Suppressor macrophage (primary cell): Measurements from ENCODE around the gene LRP8.
A peak's percentile ranks its signal among the peaks of the same experiment; 100 is the strongest.
"Not testable (repeated sequence)": the region's sequence is repeated elsewhere in the genome, so short reads cannot be mapped to it uniquely, and the experiment has no call there.

Experiments
- DNase-seq, 4 experiments: peaks; one replicate each; pipeline ENCODE4 v3.0.0-alpha.2; 2020 to 2022

The LRP8 gene

DNA sequence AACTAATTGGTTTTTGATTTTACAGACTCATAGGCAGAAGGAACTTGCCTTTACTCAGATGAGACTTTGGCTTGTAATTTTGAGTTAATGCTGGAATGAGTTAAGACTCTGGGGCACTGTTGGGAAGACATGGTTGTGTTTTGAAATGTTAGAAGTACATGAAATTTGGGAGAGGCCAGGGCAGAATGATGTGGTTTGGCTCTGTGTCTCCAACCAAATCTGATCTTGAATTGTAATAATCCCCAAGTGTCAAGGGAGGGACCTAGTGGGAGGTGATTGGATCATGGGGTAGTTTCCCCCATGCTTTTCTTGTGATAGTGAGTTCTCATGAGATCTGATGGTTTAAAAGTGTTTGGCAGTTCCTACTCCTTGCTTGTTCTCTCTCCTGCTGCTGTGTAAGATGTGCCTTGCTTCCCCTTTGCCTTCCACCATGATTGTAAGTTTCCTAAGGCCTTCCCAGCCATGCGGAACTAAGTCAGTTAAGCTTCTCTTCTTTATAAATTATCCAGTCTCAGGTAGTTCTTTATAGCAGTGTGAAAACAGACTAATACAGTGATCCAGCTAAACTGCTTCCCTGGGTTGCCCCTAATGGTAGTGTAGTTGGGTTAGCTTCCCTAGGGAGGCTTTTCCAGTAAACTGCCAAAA is 121.0 kb downstream of the LRP8 start:
- no peak for DNase-seq

DNA sequence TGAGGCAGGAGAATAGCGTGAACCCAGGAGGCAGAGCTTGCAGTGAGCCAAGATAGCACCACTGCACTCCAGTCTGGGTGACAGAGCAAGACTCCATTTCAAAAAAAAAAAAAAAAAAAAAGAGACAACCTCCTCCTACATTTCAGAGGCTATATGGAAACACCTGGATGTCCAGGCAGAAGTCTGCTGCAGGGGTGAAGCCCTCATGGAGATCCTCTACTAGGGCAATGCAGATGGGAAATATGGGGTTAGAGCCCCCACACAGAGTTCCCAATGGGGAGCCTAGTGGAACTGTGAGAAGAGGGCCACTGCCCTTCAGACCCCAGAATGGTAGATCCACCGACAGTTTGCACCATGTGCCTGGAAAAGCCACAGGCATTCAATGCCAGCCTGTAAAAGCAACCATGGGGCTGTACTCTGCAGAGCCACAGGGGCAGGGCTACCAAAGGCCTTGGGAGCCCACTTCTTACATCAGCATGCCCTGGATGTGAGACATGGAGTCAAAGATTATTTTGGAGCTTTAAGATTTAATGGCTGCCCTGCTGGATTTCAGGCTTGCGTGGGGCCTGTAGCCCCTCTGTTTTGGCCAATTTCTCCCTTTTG is 121.7 kb downstream of the LRP8 start:
- DNase-seq: not testable (repeated sequence)

- not testable (repeated sequence) for DNase-seq
These were observed 122.4 kb downstream of the LRP8 start for GRCh38 chr1:53205496-53205895.

- DNase-seq: no peak
These were observed 124.4 kb downstream of the LRP8 start for GRCh38 chr1:53203466-53203865.

GRCh38 chr1:53198241-53198651 is 129.6 kb downstream of the LRP8 start:
- no peak for DNase-seq

DNA sequence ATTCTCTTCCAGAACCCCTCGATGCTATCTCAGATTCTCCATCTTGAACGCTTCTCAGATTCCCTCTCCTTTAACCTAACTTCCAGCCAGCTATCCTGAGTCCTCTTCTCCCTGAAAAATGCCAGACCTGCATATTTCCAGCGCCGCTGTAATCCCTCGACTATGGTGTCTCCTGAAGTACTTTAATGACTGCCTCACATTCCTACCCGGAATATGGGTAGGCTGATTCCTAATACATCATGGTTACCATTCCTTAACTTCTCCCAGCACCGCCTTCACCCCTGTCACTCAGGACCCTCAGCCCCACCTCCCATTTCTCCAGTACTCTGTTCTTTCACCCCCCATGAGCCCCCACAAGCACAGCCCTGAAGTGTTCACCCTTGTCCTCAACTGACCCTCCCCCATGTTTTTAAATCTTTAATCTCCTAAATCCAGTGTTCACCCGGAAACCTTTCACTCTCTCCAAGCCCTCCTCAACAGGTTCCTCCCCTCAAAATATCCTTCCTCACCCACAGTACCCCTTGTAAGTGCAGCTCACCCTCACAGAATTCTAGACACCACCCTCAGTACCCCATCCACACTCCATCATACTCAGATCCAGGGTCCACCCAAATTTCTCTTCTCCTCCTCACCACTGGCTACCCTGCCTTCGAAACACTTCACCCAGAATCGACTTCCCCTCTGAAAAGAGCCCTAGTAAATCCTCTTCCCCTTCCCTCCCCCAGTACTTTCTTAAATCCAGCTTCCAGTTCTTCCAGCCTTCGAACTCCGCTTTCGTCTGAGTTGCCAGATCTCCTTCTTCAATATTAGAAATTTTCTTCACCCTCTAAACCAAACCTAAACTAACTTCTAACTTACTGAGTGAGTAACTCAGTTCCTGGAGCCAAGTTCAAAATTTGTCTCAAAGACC is 130.3 kb downstream of the LRP8 start:
- DNase-seq: peak; percentile 43 to 71 (median 62)

DNA sequence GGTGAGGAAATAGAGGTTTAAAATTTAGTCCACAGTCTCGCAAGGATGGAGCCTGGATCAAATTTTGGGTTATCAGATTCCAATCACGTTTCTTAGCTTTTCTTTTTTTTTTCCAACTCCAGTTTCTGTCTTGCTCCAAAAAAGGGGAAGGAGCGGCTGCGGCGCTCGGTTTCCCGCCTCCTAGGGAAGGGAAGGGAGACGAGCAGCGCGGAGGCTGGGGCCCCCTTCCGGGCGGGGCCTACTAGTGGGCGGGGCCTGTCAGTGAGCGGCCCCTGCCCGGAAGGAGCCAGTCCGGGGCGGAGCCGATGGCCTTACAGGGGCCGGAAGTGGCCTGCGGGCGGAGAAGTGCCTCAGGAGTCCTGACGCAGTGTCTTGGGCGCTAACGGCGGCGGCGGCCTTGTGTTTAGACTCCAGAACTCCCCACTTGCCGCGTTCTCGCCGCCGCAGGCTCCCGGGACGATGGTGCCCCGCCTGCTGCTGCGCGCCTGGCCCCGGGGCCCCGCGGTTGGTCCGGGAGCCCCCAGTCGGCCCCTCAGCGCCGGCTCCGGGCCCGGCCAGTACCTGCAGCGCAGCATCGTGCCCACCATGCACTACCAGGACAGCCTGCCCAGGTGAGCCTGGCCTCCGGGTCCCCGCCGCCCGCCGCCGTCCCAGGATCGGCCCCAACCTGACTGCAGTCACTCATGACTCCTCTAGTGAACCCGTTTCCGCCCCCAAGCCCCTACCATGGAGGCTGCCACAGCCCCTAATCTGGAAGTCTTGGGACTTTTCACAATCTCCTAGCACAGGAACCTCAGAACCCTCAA is 131.2 kb downstream of the LRP8 start, which contains the start of gene CPT2:
CPT2 (plus strand) TSS at position 340 of the 806 bp plus-strand sequence; CDS start at position 460, 120 bp downstream.
- DNase-seq: peak; percentile 97 to 99 (median 98)

- DNase-seq: no peak
These were observed 131.8 kb downstream of the LRP8 start for GRCh38 chr1:53196017-53196484.

DNA sequence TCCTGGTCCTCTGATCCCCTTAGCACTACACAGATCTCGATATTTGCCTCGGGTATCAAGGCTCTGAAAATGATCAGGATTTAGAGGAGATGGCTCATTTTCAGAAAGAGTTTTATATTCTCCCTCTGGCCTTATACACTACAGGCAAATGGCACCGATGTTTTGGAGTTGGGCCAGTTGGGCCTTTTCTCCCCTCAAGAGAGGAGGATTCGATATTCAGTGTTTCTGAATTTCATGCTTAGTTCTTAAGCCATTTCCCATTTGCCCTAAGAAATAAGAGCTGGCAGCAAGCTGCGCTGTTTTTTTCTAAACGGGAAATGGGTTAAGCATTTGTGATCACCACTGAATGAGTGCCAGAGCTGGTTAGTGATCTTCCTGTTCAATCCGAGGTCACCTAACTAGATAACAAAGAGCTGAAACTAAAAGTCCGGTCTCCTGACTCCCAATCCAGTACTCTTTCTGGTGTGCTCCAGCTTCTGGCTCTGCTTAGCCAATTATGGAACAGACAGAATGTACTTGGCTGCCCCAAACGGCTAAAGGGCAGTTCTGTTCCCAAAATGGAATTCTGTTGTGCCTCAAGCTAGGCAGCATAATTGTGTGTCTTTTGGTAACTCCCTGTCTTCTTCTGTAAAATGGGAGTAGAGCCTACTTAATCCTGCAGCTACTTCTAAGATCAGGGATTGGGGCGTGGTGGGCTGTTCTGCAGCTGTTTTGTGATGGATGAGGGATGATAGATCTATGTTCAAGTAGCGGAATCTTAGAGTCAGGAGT is 132.4 kb downstream of the LRP8 start:
- DNase-seq: no peak
